Loucy (cell line): ENCODE results near the gene HRH2.

Source experiments
- H2AFZ ChIP-seq: fragments of 200-600 bp; sonication (generic); 2 replicates; pipeline ENCODE4 v1.6.0; 2016; ENCODE audit warnings: antibody characterized with exemption, mild to moderate bottlenecking, low read length, moderate library complexity
- H3F3A ChIP-seq: fragments of 200-600 bp; 2 replicates; pipeline ENCODE4 v1.6.0; 2016; ENCODE audit warnings: antibody characterized with exemption, low read depth, mild to moderate bottlenecking
- H3K27me3 ChIP-seq: fragments of 200-600 bp; sonication (generic); 2 replicates; pipeline ENCODE4 v1.6.1; 2014; ENCODE audit warnings: low read length, mild to moderate bottlenecking; ENCODE audit not compliant: insufficient read depth, poor library complexity, severe bottlenecking
- H3K36me3 ChIP-seq: fragments of 200-600 bp; sonication (generic); 2 replicates; pipeline ENCODE4 v1.6.1; 2016; ENCODE audit warnings: low read length; ENCODE audit not compliant: insufficient read depth
- H3K4me1 ChIP-seq: fragments of 200-600 bp; sonication (generic); 2 replicates; pipeline ENCODE4 v1.5.1; 2014; ENCODE audit warnings: low read length, mild to moderate bottlenecking; ENCODE audit not compliant: insufficient read depth, poor library complexity, severe bottlenecking
- H3K4me2 ChIP-seq: fragments of 200-600 bp; sonication (generic); 2 replicates; pipeline ENCODE4 v1.6.0; 2014; ENCODE audit warnings: antibody characterized with exemption, low read length, low read depth, mild to moderate bottlenecking; ENCODE audit not compliant: poor library complexity, severe bottlenecking
- H3K4me3 ChIP-seq: fragments of 200-600 bp; sonication (generic); 2 replicates; pipeline ENCODE4 v1.5.1; 2014; ENCODE audit warnings: low read length, mild to moderate bottlenecking, mixed read lengths; ENCODE audit not compliant: poor library complexity, severe bottlenecking
- H3K79me2 ChIP-seq: fragments of 200-600 bp; sonication (generic); 2 replicates; pipeline ENCODE4 v1.6.1; 2014; ENCODE audit warnings: low read length; ENCODE audit not compliant: insufficient read depth
- H3K9ac ChIP-seq: fragments of 200-600 bp; sonication (generic); 2 replicates; pipeline ENCODE4 v1.6.0; 2014; ENCODE audit warnings: mild to moderate bottlenecking, low read depth, low read length, moderate library complexity; ENCODE audit not compliant: poor library complexity, severe bottlenecking
- H3K9me2 ChIP-seq: fragments of 200-600 bp; sonication (generic); replicated peaks from 2 replicates; pipeline ENCODE4 v1.6.1; 2016; ENCODE audit warnings: low read depth, low read length, mixed read lengths
- H3K9me3 ChIP-seq: fragments of 200-600 bp; sonication (generic); 2 replicates; pipeline ENCODE4 v1.6.1; 2014; ENCODE audit warnings: mild to moderate bottlenecking, antibody characterized with exemption, low read length, low read depth; ENCODE audit not compliant: insufficient read depth
- H4K20me1 ChIP-seq: fragments of 200-600 bp; sonication (generic); 2 replicates; pipeline ENCODE4 v1.6.0; 2014; ENCODE audit warnings: antibody characterized with exemption, low read length, mild to moderate bottlenecking; ENCODE audit not compliant: insufficient read depth, poor library complexity, severe bottlenecking
- EZH2phosphoT487 ChIP-seq: fragments of 200-600 bp; IDR thresholded peaks from 2 replicates; pipeline ENCODE4 v1.6.1; 2018; ENCODE audit warnings: antibody characterized with exemption, mild to moderate bottlenecking, moderate library complexity, borderline replicate concordance
- TF ChIP-seq, protein P1 (sequence below): fragments of 200-600 bp; sonication (generic); conservative IDR thresholded peaks from 2 replicates; pipeline ENCODE4 v1.5.1; 2014; ENCODE audit warnings: mild to moderate bottlenecking, antibody characterized with exemption, low read length

The HRH2 gene

GRCh38 chr5:175679411-175679810, 21.5 kb downstream of the HRH2 start:
- Histone ChIP-seq H3F3A (no peaks in the 10 kb centered on the region), H3K9me3 (no peaks in the 10 kb centered on the region), H3K9ac (no peak overlapping the region), H3K4me3 (no peak overlapping the region), H3K79me2 (no peaks in the 10 kb centered on the region), H3K4me1 (no peaks in the 10 kb centered on the region), H4K20me1 (no peaks in the 10 kb centered on the region), H3K9me2 (no peaks in the 10 kb centered on the region), H2AFZ (no peak overlapping the region), H3K4me2 (no peak overlapping the region), H3K27me3 (no peaks in the 10 kb centered on the region), H3K36me3 (peaks cover 3% of the 10 kb centered on the region; the same call in 1 of the 2 replicates)
- TF ChIP-seq, protein P1, sequence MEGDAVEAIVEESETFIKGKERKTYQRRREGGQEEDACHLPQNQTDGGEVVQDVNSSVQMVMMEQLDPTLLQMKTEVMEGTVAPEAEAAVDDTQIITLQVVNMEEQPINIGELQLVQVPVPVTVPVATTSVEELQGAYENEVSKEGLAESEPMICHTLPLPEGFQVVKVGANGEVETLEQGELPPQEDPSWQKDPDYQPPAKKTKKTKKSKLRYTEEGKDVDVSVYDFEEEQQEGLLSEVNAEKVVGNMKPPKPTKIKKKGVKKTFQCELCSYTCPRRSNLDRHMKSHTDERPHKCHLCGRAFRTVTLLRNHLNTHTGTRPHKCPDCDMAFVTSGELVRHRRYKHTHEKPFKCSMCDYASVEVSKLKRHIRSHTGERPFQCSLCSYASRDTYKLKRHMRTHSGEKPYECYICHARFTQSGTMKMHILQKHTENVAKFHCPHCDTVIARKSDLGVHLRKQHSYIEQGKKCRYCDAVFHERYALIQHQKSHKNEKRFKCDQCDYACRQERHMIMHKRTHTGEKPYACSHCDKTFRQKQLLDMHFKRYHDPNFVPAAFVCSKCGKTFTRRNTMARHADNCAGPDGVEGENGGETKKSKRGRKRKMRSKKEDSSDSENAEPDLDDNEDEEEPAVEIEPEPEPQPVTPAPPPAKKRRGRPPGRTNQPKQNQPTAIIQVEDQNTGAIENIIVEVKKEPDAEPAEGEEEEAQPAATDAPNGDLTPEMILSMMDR = no peak

DNA sequence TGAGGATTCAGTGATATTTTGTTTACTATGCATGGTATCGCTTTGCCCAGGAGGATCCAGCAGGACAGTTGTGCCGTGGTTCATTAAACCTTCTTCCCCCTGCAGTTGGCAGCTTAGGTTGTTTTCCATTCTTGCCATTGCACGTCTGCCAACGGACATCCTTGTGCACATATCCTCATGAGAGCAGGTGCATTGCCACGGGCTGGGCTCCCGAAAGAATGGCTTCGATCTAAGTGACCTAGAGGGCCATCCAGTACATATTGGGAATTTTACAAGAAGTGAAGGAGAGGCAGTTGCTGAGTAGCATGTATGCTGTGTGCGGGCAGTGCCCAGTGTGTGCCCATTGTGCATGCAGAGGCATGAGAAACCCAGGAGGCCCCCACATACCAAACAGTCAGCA, 22.1 kb downstream of the HRH2 start:
- no peaks in the 10 kb centered on the region for H3F3A ChIP-seq
- H3K4me1 ChIP-seq = no peaks in the 10 kb centered on the region
- no peak overlapping the region for H3K4me2 ChIP-seq
- no peaks in the 10 kb centered on the region for H3K9me3 ChIP-seq
- no peaks in the 10 kb centered on the region for H3K79me2 ChIP-seq
- no peaks in the 10 kb centered on the region for H3K27me3 ChIP-seq
- H2AFZ ChIP-seq = no peak overlapping the region
- peaks cover 3% of the 10 kb centered on the region; the same call in 1 of the 2 replicates for H3K36me3 ChIP-seq
- H4K20me1 ChIP-seq = no peaks in the 10 kb centered on the region
- H3K9me2 ChIP-seq = no peaks in the 10 kb centered on the region
- no peak overlapping the region for H3K9ac ChIP-seq
- TF ChIP-seq EZH2phosphoT487 = no peak
- TF ChIP-seq, protein P1 = no peak
- H3K4me3 ChIP-seq = no peak overlapping the region

DNA sequence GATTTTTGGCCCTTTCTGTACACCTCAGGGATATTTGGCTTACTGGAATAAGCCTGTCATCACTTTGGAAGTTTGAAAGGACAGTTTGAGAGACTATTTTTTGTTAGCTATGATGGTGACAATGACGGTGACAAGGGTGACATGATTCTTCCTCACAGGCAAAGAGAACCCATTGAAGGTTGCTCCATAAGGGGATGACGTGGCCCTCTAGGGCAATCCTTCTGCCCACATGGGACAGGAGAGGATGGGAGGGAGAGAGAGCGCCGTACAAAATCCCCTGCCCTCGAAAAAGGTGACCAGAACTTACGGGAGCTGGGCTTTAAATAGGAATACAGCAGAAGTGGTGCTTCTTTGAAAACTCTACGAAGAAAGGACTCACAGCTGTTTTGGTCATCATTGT, 22.6 kb downstream of the HRH2 start:
- no peak overlapping the region for H2AFZ ChIP-seq
- no peaks in the 10 kb centered on the region for H3K27me3 ChIP-seq
- H3K79me2 ChIP-seq = no peaks in the 10 kb centered on the region
- peaks cover 3% of the 10 kb centered on the region; the same call in 1 of the 2 replicates for H3K36me3 ChIP-seq
- TF ChIP-seq, protein P1 = no peak
- no peak overlapping the region for H3K4me3 ChIP-seq
- H3K9ac ChIP-seq = no peak overlapping the region
- H4K20me1 ChIP-seq = no peaks in the 10 kb centered on the region
- H3F3A ChIP-seq = no peaks in the 10 kb centered on the region
- H3K4me2 ChIP-seq = no peak overlapping the region
- no peaks in the 10 kb centered on the region for H3K9me3 ChIP-seq
- no peaks in the 10 kb centered on the region for H3K4me1 ChIP-seq
- no peaks in the 10 kb centered on the region for H3K9me2 ChIP-seq
